Fibroblast of mammary gland (primary cell): ENCODE measurements around the gene THSD7B.

Source experiments
- DNase-seq: peaks from one replicate; pipeline ENCODE4 v3.0.0-alpha.2; 2010; ENCODE audit warnings: low read depth
- H3K4me3 ChIP-seq: 2 replicates; pipeline ENCODE4 v1.5.1; 2011; ENCODE audit warnings: low read depth, mild to moderate bottlenecking, low read length, moderate library complexity; ENCODE audit not compliant: control insufficient read depth
- TF ChIP-seq, protein P1 (sequence below): conservative IDR thresholded peaks from 2 replicates; pipeline ENCODE4 v1.5.1; 2011; ENCODE audit warnings: low read depth, low read length, inconsistent platforms; ENCODE audit not compliant: control insufficient read depth, insufficient read depth

Gene THSD7B

DNA sequence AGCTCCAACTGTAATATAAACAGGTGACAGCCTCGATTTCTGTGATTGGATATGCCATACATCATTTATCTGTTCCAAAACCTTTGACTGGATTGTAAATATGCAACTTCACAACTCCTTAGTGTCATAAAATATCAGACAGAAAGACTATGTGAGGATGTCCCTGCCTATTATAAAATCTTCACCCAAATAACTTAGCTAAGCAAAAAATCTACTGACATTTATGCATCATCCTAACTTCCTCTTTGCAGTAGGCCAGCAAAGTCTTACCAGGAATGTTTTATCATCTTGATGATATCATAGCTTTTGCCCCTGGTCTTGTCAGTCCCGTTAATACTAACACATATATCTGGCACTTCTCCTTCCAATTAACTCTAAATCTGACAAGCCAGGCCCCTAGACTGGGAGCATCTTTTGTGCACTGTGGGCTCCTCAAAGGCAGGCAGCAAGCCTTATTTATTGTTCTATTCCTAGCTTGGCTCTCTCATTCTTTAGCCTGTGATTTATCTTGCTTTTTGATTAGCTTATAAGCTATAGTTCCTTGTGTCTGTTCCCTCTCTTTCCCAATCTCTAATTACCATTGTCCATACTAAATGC, 842.5 kb downstream of the THSD7B start:
- no peak overlapping the region for H3K4me3 ChIP-seq
- no peak for DNase-seq
- TF ChIP-seq, protein P1, sequence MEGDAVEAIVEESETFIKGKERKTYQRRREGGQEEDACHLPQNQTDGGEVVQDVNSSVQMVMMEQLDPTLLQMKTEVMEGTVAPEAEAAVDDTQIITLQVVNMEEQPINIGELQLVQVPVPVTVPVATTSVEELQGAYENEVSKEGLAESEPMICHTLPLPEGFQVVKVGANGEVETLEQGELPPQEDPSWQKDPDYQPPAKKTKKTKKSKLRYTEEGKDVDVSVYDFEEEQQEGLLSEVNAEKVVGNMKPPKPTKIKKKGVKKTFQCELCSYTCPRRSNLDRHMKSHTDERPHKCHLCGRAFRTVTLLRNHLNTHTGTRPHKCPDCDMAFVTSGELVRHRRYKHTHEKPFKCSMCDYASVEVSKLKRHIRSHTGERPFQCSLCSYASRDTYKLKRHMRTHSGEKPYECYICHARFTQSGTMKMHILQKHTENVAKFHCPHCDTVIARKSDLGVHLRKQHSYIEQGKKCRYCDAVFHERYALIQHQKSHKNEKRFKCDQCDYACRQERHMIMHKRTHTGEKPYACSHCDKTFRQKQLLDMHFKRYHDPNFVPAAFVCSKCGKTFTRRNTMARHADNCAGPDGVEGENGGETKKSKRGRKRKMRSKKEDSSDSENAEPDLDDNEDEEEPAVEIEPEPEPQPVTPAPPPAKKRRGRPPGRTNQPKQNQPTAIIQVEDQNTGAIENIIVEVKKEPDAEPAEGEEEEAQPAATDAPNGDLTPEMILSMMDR, result no peak

DNA sequence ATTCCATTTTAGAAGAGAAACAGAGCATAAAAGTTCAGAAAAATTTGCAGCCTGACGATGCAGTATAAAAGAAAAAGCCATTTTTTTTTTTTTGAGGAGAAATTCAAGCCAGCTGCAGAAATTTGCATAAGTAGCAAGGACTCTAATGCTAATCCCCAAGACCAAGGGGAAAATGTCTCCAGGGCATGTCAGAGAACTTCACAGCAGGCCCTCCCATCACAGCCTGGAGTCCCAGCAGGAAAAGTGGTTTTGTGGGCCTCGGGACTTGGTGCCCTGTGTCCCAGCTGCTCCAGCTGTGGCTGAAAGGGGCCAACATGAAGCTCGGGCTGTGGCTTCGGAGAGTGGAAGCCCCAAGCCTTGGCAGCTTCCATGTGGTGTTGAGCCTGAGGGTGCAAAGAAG, 873.6 kb downstream of the THSD7B start:
- no peak overlapping the region for H3K4me3 ChIP-seq
- TF ChIP-seq, protein P1, result no peak
- no peak for DNase-seq

- TF ChIP-seq, protein P1, result no peak
- no peak for DNase-seq
- no peak overlapping the region for H3K4me3 ChIP-seq
Observed at GRCh38 chr2:137644731-137645130, 879.4 kb downstream of the THSD7B start.

GRCh38 chr2:137654046-137654445, 888.7 kb downstream of the THSD7B start:
- DNase-seq, result no peak
- TF ChIP-seq, protein P1, result no peak
- no peak overlapping the region for H3K4me3 ChIP-seq

- TF ChIP-seq, protein P1, result no peak
- DNase-seq, result no peak
- H3K4me3 ChIP-seq, result no peak overlapping the region
Observed at GRCh38 chr2:137655814-137656213, 890.5 kb downstream of the THSD7B start.

- H3K4me3 ChIP-seq, result no peak overlapping the region
- TF ChIP-seq, protein P1, result no peak
- DNase-seq, result no peak
Observed at GRCh38 chr2:137658433-137658832, 893.1 kb downstream of the THSD7B start.

GRCh38 chr2:137659616-137660015, 894.3 kb downstream of the THSD7B start:
- DNase-seq, result peak; percentile 3

More at GRCh38 chr2:137659616-137660015, 894.3 kb downstream of the THSD7B start:
- TF ChIP-seq, protein P1, result no peak
- H3K4me3 ChIP-seq, result no peak overlapping the region
